ENCODE data around the gene KAZN.

The KAZN gene

DNA sequence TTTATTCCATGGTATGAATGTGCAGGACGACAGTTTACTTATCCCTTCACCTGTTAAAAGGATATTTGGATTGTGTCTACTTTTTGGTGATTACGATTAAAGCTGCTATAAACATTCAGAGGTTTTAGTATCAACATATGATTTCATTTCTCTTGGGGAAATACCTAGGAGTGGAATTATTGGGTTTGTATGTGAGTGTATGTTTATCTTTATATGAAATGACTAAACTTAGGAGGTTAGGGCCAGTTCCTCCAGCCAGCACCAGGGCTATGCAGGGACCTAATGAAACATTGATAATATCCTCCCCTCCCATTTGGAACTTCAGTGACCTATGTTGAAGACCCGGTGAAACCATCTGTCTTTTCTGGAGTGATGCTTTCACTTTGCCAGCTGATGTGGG, 568.9 kb downstream of the KAZN start:
- TF ChIP-seq, protein P1, sequence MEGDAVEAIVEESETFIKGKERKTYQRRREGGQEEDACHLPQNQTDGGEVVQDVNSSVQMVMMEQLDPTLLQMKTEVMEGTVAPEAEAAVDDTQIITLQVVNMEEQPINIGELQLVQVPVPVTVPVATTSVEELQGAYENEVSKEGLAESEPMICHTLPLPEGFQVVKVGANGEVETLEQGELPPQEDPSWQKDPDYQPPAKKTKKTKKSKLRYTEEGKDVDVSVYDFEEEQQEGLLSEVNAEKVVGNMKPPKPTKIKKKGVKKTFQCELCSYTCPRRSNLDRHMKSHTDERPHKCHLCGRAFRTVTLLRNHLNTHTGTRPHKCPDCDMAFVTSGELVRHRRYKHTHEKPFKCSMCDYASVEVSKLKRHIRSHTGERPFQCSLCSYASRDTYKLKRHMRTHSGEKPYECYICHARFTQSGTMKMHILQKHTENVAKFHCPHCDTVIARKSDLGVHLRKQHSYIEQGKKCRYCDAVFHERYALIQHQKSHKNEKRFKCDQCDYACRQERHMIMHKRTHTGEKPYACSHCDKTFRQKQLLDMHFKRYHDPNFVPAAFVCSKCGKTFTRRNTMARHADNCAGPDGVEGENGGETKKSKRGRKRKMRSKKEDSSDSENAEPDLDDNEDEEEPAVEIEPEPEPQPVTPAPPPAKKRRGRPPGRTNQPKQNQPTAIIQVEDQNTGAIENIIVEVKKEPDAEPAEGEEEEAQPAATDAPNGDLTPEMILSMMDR (IDR thresholded peaks at IDR 0.05; ENCODE audit: low read length, missing control alignments) = no peak
- no peak for DNase-seq (ENCODE audit: low read depth)
- H3K4me3 ChIP-seq (replicated peaks; ENCODE audit: low read depth, low read length) = no peak overlapping the region

All from fibroblast of pulmonary artery (primary cell).